ACC112 (cell line): ENCODE measurements around the gene CADPS2.

Experiments
- H2AFZ ChIP-seq: fragments of 200-600 bp; sonication (generic); one replicate; pipeline ENCODE4 v1.6.0; 2017; ENCODE audit warnings: antibody characterized with exemption, low read length; ENCODE audit not compliant: unreplicated experiment
- H3K27ac ChIP-seq: fragments of 200-600 bp; sonication (generic); 2 replicates; pipeline ENCODE4 v1.5.1; 2014; ENCODE audit warnings: low read depth, mild to moderate bottlenecking, antibody characterized with exemption, low read length, moderate library complexity
- H3K27me3 ChIP-seq: fragments of 200-600 bp; sonication (generic); 2 replicates; pipeline ENCODE4 v1.6.1; 2014; ENCODE audit warnings: mild to moderate bottlenecking, antibody characterized with exemption, low read length, moderate library complexity, mixed read lengths; ENCODE audit not compliant: insufficient read depth
- H3K36me3 ChIP-seq: fragments of 200-600 bp; sonication (generic); 2 replicates; pipeline ENCODE4 v1.6.1; 2016; ENCODE audit warnings: mild to moderate bottlenecking, antibody characterized with exemption, low read length, moderate library complexity, mixed read lengths; ENCODE audit not compliant: insufficient read depth
- H3K4me1 ChIP-seq: fragments of 200-600 bp; sonication (generic); one replicate; pipeline ENCODE4 v1.6.1; 2016; ENCODE audit warnings: low read length, mixed read lengths; ENCODE audit not compliant: insufficient read depth, unreplicated experiment, control insufficient read depth
- H3K4me3 ChIP-seq: fragments of 200-600 bp; sonication (generic); 2 replicates; pipeline ENCODE4 v1.5.1; 2014; ENCODE audit warnings: mild to moderate bottlenecking, low read depth, low read length
- H3K79me2 ChIP-seq: fragments of 200-600 bp; sonication (generic); one replicate; pipeline ENCODE4 v1.6.0; 2016; ENCODE audit warnings: low read length; ENCODE audit not compliant: control insufficient read depth, unreplicated experiment, insufficient read depth

CADPS2 gene

GRCh38 chr7:122789156-122789555 is 97.1 kb downstream of the CADPS2 start:
- Histone ChIP-seq H3K4me3 (no peak overlapping the region), H3K4me1 (no peaks in the 10 kb centered on the region), H3K36me3 (no peaks in the 10 kb centered on the region), H3K79me2 (no peaks in the 10 kb centered on the region), H3K27ac (no peak overlapping the region), H2AFZ (no peak overlapping the region), H3K27me3 (no peaks in the 10 kb centered on the region)

- Histone ChIP-seq H3K79me2 (no peaks in the 10 kb centered on the region), H2AFZ (no peak overlapping the region), H3K27me3 (no peaks in the 10 kb centered on the region), H3K4me3 (no peak overlapping the region), H3K27ac (no peak overlapping the region), H3K36me3 (no peaks in the 10 kb centered on the region), H3K4me1 (no peaks in the 10 kb centered on the region)
Observed at GRCh38 chr7:122770686-122771335, 115.4 kb downstream of the CADPS2 start.

GRCh38 chr7:122768827-122769226 is 117.4 kb downstream of the CADPS2 start:
- H3K79me2 ChIP-seq, result no peaks in the 10 kb centered on the region

GRCh38 chr7:122767339-122767738 is 118.9 kb downstream of the CADPS2 start:
- Histone ChIP-seq H3K27ac (no peak overlapping the region), H3K36me3 (no peaks in the 10 kb centered on the region), H3K27me3 (no peaks in the 10 kb centered on the region), H3K4me3 (no peak overlapping the region), H3K79me2 (no peaks in the 10 kb centered on the region), H2AFZ (no peak overlapping the region), H3K4me1 (no peaks in the 10 kb centered on the region)

More at GRCh38 chr7:122768827-122769226, 117.4 kb downstream of the CADPS2 start:
- Histone ChIP-seq H3K27ac (no peak overlapping the region), H3K4me3 (no peak overlapping the region), H3K4me1 (no peaks in the 10 kb centered on the region), H3K27me3 (no peaks in the 10 kb centered on the region), H3K36me3 (no peaks in the 10 kb centered on the region), H2AFZ (no peak overlapping the region)

GRCh38 chr7:122766593-122766992 is 119.7 kb downstream of the CADPS2 start:
- H3K27me3 ChIP-seq, result no peaks in the 10 kb centered on the region
- H3K36me3 ChIP-seq, result no peaks in the 10 kb centered on the region
- H3K4me1 ChIP-seq, result no peaks in the 10 kb centered on the region
- H3K4me3 ChIP-seq, result no peak overlapping the region
- no peak overlapping the region for H2AFZ ChIP-seq
- H3K79me2 ChIP-seq, result no peaks in the 10 kb centered on the region
- no peak overlapping the region for H3K27ac ChIP-seq

- Histone ChIP-seq H3K79me2 (no peaks in the 10 kb centered on the region), H2AFZ (no peak overlapping the region), H3K4me1 (no peaks in the 10 kb centered on the region), H3K27ac (no peak overlapping the region), H3K4me3 (no peak overlapping the region), H3K36me3 (no peaks in the 10 kb centered on the region), H3K27me3 (no peaks in the 10 kb centered on the region)
Observed at GRCh38 chr7:122764902-122765301, 121.4 kb downstream of the CADPS2 start.

GRCh38 chr7:122764020-122764419 is 122.2 kb downstream of the CADPS2 start:
- no peak overlapping the region for H3K4me3 ChIP-seq
- H3K36me3 ChIP-seq, result no peaks in the 10 kb centered on the region
- no peak overlapping the region for H3K27ac ChIP-seq
- H2AFZ ChIP-seq, result no peak overlapping the region
- no peaks in the 10 kb centered on the region for H3K4me1 ChIP-seq
- no peaks in the 10 kb centered on the region for H3K79me2 ChIP-seq
- no peaks in the 10 kb centered on the region for H3K27me3 ChIP-seq

- Histone ChIP-seq H2AFZ (no peak overlapping the region), H3K4me1 (no peaks in the 10 kb centered on the region), H3K27ac (no peak overlapping the region), H3K27me3 (no peaks in the 10 kb centered on the region), H3K4me3 (no peak overlapping the region), H3K79me2 (no peaks in the 10 kb centered on the region), H3K36me3 (no peaks in the 10 kb centered on the region)
Observed at GRCh38 chr7:122762071-122762470, 124.2 kb downstream of the CADPS2 start.

- H3K27ac ChIP-seq, result no peak overlapping the region
- no peak overlapping the region for H3K4me3 ChIP-seq
- H3K4me1 ChIP-seq, result no peaks in the 10 kb centered on the region
- H3K36me3 ChIP-seq, result no peaks in the 10 kb centered on the region
- H3K27me3 ChIP-seq, result no peaks in the 10 kb centered on the region
- no peak overlapping the region for H2AFZ ChIP-seq
- no peaks in the 10 kb centered on the region for H3K79me2 ChIP-seq
Observed at GRCh38 chr7:122758501-122758900, 127.8 kb downstream of the CADPS2 start.

- Histone ChIP-seq H2AFZ (no peak overlapping the region), H3K27ac (no peak overlapping the region), H3K4me1 (no peaks in the 10 kb centered on the region), H3K4me3 (no peak overlapping the region), H3K36me3 (no peaks in the 10 kb centered on the region), H3K27me3 (no peaks in the 10 kb centered on the region), H3K79me2 (no peaks in the 10 kb centered on the region)
Observed at GRCh38 chr7:122756860-122757259, 129.4 kb downstream of the CADPS2 start.

GRCh38 chr7:122755696-122756095 is 130.6 kb downstream of the CADPS2 start:
- Histone ChIP-seq H2AFZ (no peak overlapping the region), H3K4me1 (no peaks in the 10 kb centered on the region), H3K36me3 (no peaks in the 10 kb centered on the region), H3K79me2 (no peaks in the 10 kb centered on the region), H3K27ac (no peak overlapping the region), H3K4me3 (no peak overlapping the region), H3K27me3 (no peaks in the 10 kb centered on the region)
